ENCODE measurements around the gene HSPA1L. TPM values are rescaled to one million over a fixed set of nuclear protein-coding genes. Genes with fewer than 3 reads are reported as not detected.
A peak's percentile ranks its signal among the peaks of the same experiment; 100 is the strongest.

The HSPA1L gene
- total RNA-seq, 1 donor from 2014 or later: 0.46 TPM

GRCh38 chr6:31769684-31770371 lies 45.3 kb downstream of the HSPA1L start:
- H3K36me3 ChIP-seq (ENCODE audit: control insufficient read depth, insufficient read depth, low read length): no peaks in the 10 kb centered on the region
- no peak for DNase-seq (ENCODE audit: low read depth)
- H3K4me3 ChIP-seq (ENCODE audit: low read depth, low read length): no peak overlapping the region
- no peaks in the 10 kb centered on the region for H3K27me3 ChIP-seq (ENCODE audit: control insufficient read depth, insufficient read depth, low read length)
- TF ChIP-seq CTCF (IDR thresholded peaks at IDR 0.05; ENCODE audit: insufficient read depth, low read length, poor library complexity, severe bottlenecking): peak; percentile 84

GRCh38 chr6:31768363-31769257 lies 46.5 kb downstream of the HSPA1L start:
- Histone ChIP-seq H3K36me3 (ENCODE audit: control insufficient read depth, insufficient read depth, low read length) (no peaks in the 10 kb centered on the region), H3K4me3 (ENCODE audit: low read depth, low read length) (no peak overlapping the region), H3K27me3 (ENCODE audit: control insufficient read depth, insufficient read depth, low read length) (no peaks in the 10 kb centered on the region)
- DNase-seq (ENCODE audit: low read depth): no peak
- no peak for TF ChIP-seq CTCF (IDR thresholded peaks at IDR 0.05; ENCODE audit: insufficient read depth, low read length, poor library complexity, severe bottlenecking)

GRCh38 chr6:31767096-31767645 lies 47.9 kb downstream of the HSPA1L start:
- DNase-seq (ENCODE audit: low read depth): no peak
- no peak for TF ChIP-seq CTCF (IDR thresholded peaks at IDR 0.05; ENCODE audit: insufficient read depth, low read length, poor library complexity, severe bottlenecking)
- no peak overlapping the region for H3K4me3 ChIP-seq (ENCODE audit: low read depth, low read length)
- H3K27me3 ChIP-seq (ENCODE audit: control insufficient read depth, insufficient read depth, low read length): no peaks in the 10 kb centered on the region
- H3K36me3 ChIP-seq (ENCODE audit: control insufficient read depth, insufficient read depth, low read length): no peaks in the 10 kb centered on the region

- no peak for TF ChIP-seq CTCF (IDR thresholded peaks at IDR 0.05; ENCODE audit: insufficient read depth, low read length, poor library complexity, severe bottlenecking)
- H3K4me3 ChIP-seq (ENCODE audit: low read depth, low read length): peak overlapping the region; percentile 14
- H3K36me3 ChIP-seq (ENCODE audit: control insufficient read depth, insufficient read depth, low read length): no peaks in the 10 kb centered on the region
- H3K27me3 ChIP-seq (ENCODE audit: control insufficient read depth, insufficient read depth, low read length): no peaks in the 10 kb centered on the region
- no peak for DNase-seq (ENCODE audit: low read depth)
Observed at GRCh38 chr6:31765910-31766794, 48.9 kb downstream of the HSPA1L start.

GRCh38 chr6:31765559-31765909 lies 49.5 kb downstream of the HSPA1L start:
- no peak for DNase-seq (ENCODE audit: low read depth)
- Histone ChIP-seq H3K4me3 (ENCODE audit: low read depth, low read length) (no peak overlapping the region), H3K27me3 (ENCODE audit: control insufficient read depth, insufficient read depth, low read length) (no peaks in the 10 kb centered on the region), H3K36me3 (ENCODE audit: control insufficient read depth, insufficient read depth, low read length) (no peaks in the 10 kb centered on the region)
- no peak for TF ChIP-seq CTCF (IDR thresholded peaks at IDR 0.05; ENCODE audit: insufficient read depth, low read length, poor library complexity, severe bottlenecking)
